ENCODE data around the gene FGF9.

GRCh38 chr13:21671620-21672286 is 880 bp downstream of the FGF9 start:
- TF ChIP-seq POU2F2 (IDR thresholded peaks at IDR 0.05; ENCODE audit: low read depth, low read length) (no peak), PAX5 (IDR thresholded peaks at IDR 0.05; ENCODE audit: insufficient read depth, low read length, severe bottlenecking) (no peak)
